NCI-H82 (cell line): ENCODE data around the gene CHKB.
A peak's percentile ranks its signal among the peaks of the same experiment; 100 is the strongest.

Experiments
- DNase-seq: peaks from one replicate; lab custom pipeline; 2025; lab: John Stamatoyannopoulos, UW

CHKB gene

GRCh38 chr22:50530580-50530876 is 52.1 kb downstream of the CHKB start:
- no peak for DNase-seq

- no peak for DNase-seq
Measured at GRCh38 chr22:50529897-50530579, 52.6 kb downstream of the CHKB start, which contains the start of gene TYMP. Gene TYMP (minus strand): TSS chr22:50530012. CDS start chr22:50529709, 303 bp downstream.

- DNase-seq: peak; percentile 44
Measured at GRCh38 chr22:50529416-50529896, 53.2 kb downstream of the CHKB start.
